ENCODE results near the gene CLDN6. TPM values are rescaled to one million over a fixed set of nuclear protein-coding genes. Genes with fewer than 3 reads are reported as not detected.
A peak's percentile ranks its signal among the peaks of the same experiment; 100 is the strongest.

Gene CLDN6
- total RNA-seq, 1 experiment from 2014 or later = 0.49 TPM

GRCh38 chr16:3004781-3005284 is 13.2 kb downstream of the CLDN6 start:
- H3K9me2 ChIP-seq (ENCODE audit: insufficient read depth) = no peaks in the 10 kb centered on the region
- H4K20me1 ChIP-seq (ENCODE audit: insufficient read depth) = no peaks in the 10 kb centered on the region
- H3K4me3 ChIP-seq (replicated peaks in 1 of 2; ENCODE audit: low read depth in 1 of 2, low read length in 2 of 2) = peak overlapping the region; percentile 49 to 60
- no TSS peak for BruUV-seq (replicated peaks)
- H3K36me3 ChIP-seq (ENCODE audit: control insufficient read depth in 1 of 2, insufficient read depth in 2 of 2, low read length in 2 of 2) = no peaks in the 10 kb centered on the region
- H3K27me3 ChIP-seq (ENCODE audit: insufficient read depth, low read length) = no peaks in the 10 kb centered on the region
- ATAC-seq = no peak
- H3K4me1 ChIP-seq (ENCODE audit: control insufficient read depth in 1 of 2, insufficient read depth in 2 of 2, low read length in 2 of 2) = peaks cover 34 to 58% of the 10 kb centered on the region in 2 experiments
- H3K9me3 ChIP-seq (ENCODE audit: control insufficient read depth in 1 of 2, insufficient read depth in 1 of 2, low read depth in 1 of 2, low read length in 2 of 2) = no peaks in the 10 kb centered on the region
- H3K79me2 ChIP-seq (ENCODE audit: insufficient read depth, low read length) = no peaks in the 10 kb centered on the region
- POLR2A ChIA-PET = interaction anchor here (11.4 kb wide), 1 partner anchor 17 kb away, joined by 188 read pairs; the partner anchor contains the start of genes CLDN6, HCFC1R1, THOC6 and TNFRSF12A
- intact Hi-C loops (cut with micrococcal nuclease) = loop anchor here (2.0 kb wide), 1 partner anchor 20 kb away; the partner anchor contains the start of gene THOC6
- H3K27ac ChIP-seq (ENCODE audit: low read depth, low read length) = no peak overlapping the region
- H3K4me2 ChIP-seq (ENCODE audit: low read length) = peak overlapping the region; percentile 93
- TF ChIP-seq ZBTB33 (IDR thresholded peaks at IDR 0.05; ENCODE audit: extremely low read depth, insufficient replicate concordance, low read length) (no peak), SP1 (IDR thresholded peaks at IDR 0.05; ENCODE audit: low read depth) (no peak), ZFX (IDR thresholded peaks at IDR 0.05) (no peak)
- no peak for DNase-seq (ENCODE audit: low read depth, low spot score)
- peak overlapping the region; percentile 63 for H3K9ac ChIP-seq (ENCODE audit: low read length)
- CTCF ChIA-PET = interaction anchor here (2.5 to 3.0 kb wide), 2 partner anchors 23 to 27 kb away, joined by 12 to 29 read pairs; no protein-coding TSS in a partner anchor
- RAD21 ChIA-PET (ENCODE audit: low non-redundant PET in 1 of 2, low total read pairs in 2 of 2, uncharacterized antibody in 2 of 2, unreplicated experiment in 2 of 2) = interaction anchor here in 1 of 2 experiments (1.4 kb wide), 1 partner anchor 23 kb away, joined by 7 read pairs; no protein-coding TSS in a partner anchor
- peak overlapping the region; percentile 48 for H2AFZ ChIP-seq (ENCODE audit: low read depth, low read length, poor library complexity, severe bottlenecking)

- Histone ChIP-seq H3K4me1 (ENCODE audit: control insufficient read depth in 1 of 2, insufficient read depth in 2 of 2, low read length in 2 of 2) (peaks cover 29 to 52% of the 10 kb centered on the region in 2 experiments), H3K79me2 (ENCODE audit: insufficient read depth, low read length) (no peaks in the 10 kb centered on the region), H3K27ac (ENCODE audit: low read depth, low read length) (no peak overlapping the region), H4K20me1 (ENCODE audit: insufficient read depth) (no peaks in the 10 kb centered on the region), H3K9ac (ENCODE audit: low read length) (no peak overlapping the region), H3K9me2 (ENCODE audit: insufficient read depth) (no peaks in the 10 kb centered on the region), H3K4me2 (ENCODE audit: low read length) (no peak overlapping the region), H3K27me3 (ENCODE audit: insufficient read depth, low read length) (no peaks in the 10 kb centered on the region), H3K4me3 (replicated peaks in 1 of 2; ENCODE audit: low read depth in 1 of 2, low read length in 2 of 2) (peak overlapping the region in 1 of 2 experiments; percentile 20; a peak in 1 of 4 replicates), H3K9me3 (ENCODE audit: control insufficient read depth in 1 of 2, insufficient read depth in 1 of 2, low read depth in 1 of 2, low read length in 2 of 2) (no peaks in the 10 kb centered on the region), H2AFZ (ENCODE audit: low read depth, low read length, poor library complexity, severe bottlenecking) (no peak overlapping the region), H3K36me3 (ENCODE audit: control insufficient read depth in 1 of 2, insufficient read depth in 2 of 2, low read length in 2 of 2) (no peaks in the 10 kb centered on the region)
- intact Hi-C loops (cut with micrococcal nuclease) = loop anchor here (2.0 kb wide), 1 partner anchor 20 kb away; the partner anchor contains the start of gene THOC6
- RAD21 ChIA-PET (ENCODE audit: low non-redundant PET in 1 of 2, low total read pairs in 2 of 2, uncharacterized antibody in 2 of 2, unreplicated experiment in 2 of 2) = interaction anchor here (1.0 to 1.4 kb wide), 2 partner anchors 23 to 24 kb away, joined by 4 to 7 read pairs; no protein-coding TSS in a partner anchor
- TF ChIP-seq EZH2phosphoT487 (IDR thresholded peaks at IDR 0.05; ENCODE audit: borderline replicate concordance) (no peak), FOSL1 (IDR thresholded peaks at IDR 0.05; ENCODE audit: low read depth) (no peak), ZNF274 (IDR thresholded peaks at IDR 0.05; ENCODE audit: low read depth, low read length) (no peak), SP1 (IDR thresholded peaks at IDR 0.05; ENCODE audit: low read depth) (no peak), ATF3 (IDR thresholded peaks at IDR 0.05) (no peak), EGR1 (IDR thresholded peaks at IDR 0.05; ENCODE audit: low read depth) (no peak), TCF7L2 (IDR thresholded peaks at IDR 0.05; ENCODE audit: borderline replicate concordance, extremely low read depth, insufficient read depth, insufficient read length) (no peak), ZBTB33 (IDR thresholded peaks at IDR 0.05; ENCODE audit: extremely low read depth, insufficient replicate concordance, low read length) (no peak)
- TF ChIP-seq, protein P1, sequence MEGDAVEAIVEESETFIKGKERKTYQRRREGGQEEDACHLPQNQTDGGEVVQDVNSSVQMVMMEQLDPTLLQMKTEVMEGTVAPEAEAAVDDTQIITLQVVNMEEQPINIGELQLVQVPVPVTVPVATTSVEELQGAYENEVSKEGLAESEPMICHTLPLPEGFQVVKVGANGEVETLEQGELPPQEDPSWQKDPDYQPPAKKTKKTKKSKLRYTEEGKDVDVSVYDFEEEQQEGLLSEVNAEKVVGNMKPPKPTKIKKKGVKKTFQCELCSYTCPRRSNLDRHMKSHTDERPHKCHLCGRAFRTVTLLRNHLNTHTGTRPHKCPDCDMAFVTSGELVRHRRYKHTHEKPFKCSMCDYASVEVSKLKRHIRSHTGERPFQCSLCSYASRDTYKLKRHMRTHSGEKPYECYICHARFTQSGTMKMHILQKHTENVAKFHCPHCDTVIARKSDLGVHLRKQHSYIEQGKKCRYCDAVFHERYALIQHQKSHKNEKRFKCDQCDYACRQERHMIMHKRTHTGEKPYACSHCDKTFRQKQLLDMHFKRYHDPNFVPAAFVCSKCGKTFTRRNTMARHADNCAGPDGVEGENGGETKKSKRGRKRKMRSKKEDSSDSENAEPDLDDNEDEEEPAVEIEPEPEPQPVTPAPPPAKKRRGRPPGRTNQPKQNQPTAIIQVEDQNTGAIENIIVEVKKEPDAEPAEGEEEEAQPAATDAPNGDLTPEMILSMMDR (IDR thresholded peaks at IDR 0.05 in 2 of 3, conservative IDR thresholded peaks at IDR 0.05 in 1 of 3; ENCODE audit: borderline replicate concordance in 1 of 3, insufficient read depth in 1 of 3, low read depth in 2 of 3, low read length in 2 of 3) = no peak
- POLR2A ChIA-PET = interaction anchor here (0.8 to 11.4 kb wide), 4 partner anchors 10 to 39 kb away, joined by 3 to 188 read pairs (median 4); partner anchors contain the start of genes CLDN6, HCFC1R1, THOC6 and TNFRSF12A
- no TSS peak for BruUV-seq (replicated peaks)
- CTCF ChIA-PET = interaction anchor here (0.9 to 3.0 kb wide), 4 partner anchors 16 to 28 kb away, joined by 4 to 29 read pairs (median 13); partner anchors contain the start of genes HCFC1R1, THOC6 and TNFRSF12A
- ATAC-seq (peak; percentile 31), DNase-seq (ENCODE audit: low read depth, low spot score) (no peak)
Observed at GRCh38 chr16:3004319-3004718, 13.7 kb downstream of the CLDN6 start.

Data from HCT116 (cell line).